HG02970 (cell line): Measurements from ENCODE around the gene CD300LD.
"Not testable (repeated sequence)": the region's sequence is repeated elsewhere in the genome, so short reads cannot be mapped to it uniquely, and the experiment has no call there.

Experiments
- ATAC-seq: cut with Tn5 transposase; IDR thresholded peaks from one replicate; pipeline ENCODE4 v1.9.1; 2021; ENCODE audit warnings: mild to moderate bottlenecking, moderate library complexity, moderate number of reproducible peaks; ENCODE audit not compliant: unreplicated experiment, low FRiP score

CD300LD gene

DNA sequence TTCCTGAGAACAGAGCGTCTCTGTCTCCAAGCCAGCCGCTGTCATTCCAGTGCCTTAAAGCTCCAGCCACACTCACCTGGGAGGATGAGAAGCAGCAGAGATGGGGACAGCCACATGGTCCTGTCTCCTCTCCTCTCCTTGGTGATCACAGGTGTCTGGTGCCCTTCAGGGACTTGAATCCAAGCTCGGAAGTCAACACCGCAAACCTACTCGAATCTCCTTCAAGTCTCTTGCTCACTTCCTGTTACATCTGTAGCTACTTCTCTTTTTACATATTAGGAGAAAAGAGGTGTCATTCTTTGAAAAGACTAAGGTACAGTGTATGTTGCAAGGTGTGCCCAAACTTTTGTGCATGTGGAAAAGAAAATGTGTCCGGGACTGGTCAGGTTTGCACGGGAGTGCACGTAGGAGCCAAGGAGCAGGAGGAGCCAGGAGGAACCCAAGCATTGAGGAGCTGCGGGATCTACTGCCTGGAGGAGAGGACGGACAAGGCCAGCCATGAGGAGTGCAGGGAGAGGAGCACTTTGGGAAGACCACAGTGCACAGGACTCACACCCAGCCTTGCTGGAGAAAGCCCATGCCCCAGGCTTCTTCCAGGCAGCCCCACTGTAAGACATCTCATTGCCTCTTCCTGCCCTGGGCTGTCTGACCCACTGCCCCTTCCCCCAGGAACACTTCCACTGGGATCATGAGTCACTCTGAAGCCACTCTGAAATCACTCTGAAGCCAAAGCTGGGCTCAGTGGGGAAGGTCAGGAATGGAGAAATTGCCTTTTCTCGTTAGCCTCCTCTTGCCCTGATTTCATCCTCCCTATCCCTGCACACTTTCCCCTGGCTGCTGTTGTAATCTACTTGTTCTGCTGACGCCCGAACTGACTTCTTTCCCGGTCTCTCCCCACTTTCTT is at the start of gene CD300LD:
TSS of gene CD300LD (minus strand) at position 197 of the 904 bp plus-strand sequence. CDS start at position 116, 81 bp downstream.
- ATAC-seq, result no peak

DNA sequence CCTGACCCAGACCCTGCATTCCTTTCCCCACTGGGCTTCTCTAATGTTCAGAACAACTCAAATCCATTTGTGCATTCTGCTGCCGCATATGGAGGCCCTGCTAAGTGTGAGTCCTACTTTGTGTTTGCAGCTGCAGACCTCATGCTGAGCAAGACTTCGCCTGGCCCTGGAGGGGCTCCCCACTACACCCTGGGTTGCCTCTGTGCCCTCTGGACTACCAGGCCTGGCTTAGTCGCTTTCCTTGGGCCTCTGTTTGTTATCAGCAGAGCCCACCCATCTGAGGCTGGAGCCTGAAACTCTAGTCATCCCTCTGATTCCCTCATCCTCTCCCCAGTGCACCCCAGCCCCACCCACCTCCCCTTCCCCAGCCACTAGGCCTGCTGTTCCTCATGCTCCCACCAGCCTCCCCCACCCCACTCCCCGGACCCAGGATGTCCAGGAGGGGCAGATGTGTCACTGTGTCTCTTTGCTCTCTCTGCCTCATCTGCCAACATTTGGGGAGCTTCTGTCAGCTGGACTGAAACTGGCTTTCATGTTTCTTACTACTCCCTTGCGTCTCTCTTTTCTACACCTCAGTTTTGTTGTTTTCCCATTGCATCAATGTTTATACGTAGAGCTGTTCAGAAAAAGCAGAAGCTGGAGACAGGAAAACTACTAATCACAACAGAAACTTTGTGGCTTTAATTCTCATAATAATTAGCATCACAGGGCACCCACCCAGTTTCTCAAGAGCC is 49.3 kb upstream of the CD300LD start:
- ATAC-seq, result no peak

DNA sequence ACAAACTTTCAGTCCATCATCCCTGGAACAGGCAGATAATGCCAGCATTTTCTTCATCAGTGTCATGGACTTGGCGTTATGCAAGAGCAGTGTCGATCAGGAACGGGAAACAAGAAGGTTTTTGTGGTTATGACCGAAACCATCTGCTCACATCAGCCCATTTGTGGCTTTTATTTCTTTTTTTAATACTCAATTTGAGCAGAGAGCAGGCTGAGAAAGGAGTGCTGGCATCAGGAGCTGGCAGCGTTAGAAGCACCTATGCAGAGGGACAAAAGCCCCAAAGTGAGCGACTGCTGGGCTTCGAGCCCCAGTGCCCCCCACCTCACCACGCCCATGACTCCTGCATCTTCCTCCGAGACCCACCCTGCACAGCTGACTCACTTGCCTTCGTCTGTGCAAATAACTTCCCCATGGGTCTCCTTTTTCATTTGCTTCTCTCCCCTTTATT is 47.6 kb upstream of the CD300LD start:
- no peak for ATAC-seq

DNA sequence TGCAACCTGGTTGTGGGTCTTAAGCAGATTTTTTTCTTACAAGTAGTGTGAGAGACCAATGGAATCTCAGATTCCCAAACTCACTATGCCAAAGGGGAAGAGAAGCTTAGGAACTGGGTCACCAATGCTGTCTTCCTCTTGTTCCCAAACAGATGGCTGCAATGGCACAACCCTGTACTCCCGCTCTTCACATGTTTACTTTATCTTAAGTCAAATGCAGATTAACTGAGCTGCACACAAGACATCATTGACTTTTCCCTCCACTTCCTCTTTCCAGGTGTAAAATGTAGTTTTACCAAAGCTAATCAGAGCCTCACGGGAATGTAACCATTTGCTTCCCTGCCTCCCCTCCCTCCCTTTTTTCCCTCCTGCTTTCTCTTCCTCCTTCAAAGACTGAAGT is 45.8 kb upstream of the CD300LD start:
- ATAC-seq, result no peak

DNA sequence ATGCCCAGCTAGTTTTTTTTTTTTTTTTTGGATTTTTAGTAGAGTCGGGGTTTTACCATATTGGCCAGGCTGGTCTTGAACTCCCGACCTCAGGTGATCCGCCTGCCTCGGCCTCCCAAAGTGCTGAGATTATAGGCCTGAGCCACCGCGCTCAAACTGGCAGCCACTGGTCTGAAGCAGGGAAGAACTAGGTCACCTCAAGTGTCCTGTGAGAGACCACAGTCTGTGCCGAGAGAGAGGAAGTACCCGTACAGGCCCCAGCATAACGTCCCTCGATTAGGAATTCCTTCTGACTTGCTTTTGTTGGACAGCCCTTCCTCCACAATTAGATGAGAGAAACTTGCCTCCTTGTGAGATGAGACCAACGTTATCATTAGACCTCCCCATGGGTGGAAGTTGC is 45.2 kb upstream of the CD300LD start:
- ATAC-seq, result no peak

DNA sequence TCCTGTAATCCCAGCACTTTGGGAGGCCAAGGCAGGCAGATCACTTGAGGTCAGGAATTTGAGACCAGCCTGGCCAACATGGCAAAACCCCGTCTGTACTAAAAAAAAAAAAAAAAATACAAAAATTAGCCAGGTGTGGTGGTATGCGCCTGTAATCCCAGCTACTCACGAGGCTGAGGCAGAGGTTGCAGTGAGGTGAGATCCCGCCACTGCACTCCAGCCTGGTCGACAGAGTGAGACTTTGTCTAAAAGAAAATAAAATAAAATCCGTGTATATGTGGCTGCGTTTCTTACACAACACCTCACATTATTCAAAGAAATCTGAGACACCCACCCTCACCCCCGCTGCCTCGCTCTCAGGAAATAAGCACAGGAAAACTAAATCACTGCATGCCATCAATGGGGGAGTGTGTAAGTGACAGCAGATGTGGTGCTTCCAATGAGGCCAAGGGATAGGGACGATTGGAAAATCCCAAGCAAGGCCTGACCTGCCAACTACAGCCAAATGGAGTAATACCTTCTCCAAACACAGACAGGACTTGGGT is 44.5 kb upstream of the CD300LD start:
- not testable (repeated sequence) for ATAC-seq

DNA sequence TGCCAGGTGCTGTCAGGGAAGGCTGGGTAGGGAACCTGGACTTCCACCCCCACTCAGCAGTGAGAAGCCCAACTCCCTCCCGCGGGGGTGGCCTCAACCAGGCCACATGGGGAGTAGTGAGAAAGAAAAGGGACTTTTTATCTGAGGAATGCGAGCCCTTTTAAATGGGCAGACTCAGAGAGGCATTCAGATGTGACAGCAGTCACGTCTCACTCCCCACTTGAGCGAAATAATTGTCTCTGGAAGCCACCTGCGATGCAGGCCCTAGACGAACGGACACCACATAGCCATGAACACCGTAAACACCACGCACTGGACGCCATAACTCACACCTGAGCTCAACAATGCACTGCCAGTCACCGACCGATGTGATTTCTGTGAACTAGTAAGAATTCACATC is 43.3 kb upstream of the CD300LD start:
- ATAC-seq, result no peak

DNA sequence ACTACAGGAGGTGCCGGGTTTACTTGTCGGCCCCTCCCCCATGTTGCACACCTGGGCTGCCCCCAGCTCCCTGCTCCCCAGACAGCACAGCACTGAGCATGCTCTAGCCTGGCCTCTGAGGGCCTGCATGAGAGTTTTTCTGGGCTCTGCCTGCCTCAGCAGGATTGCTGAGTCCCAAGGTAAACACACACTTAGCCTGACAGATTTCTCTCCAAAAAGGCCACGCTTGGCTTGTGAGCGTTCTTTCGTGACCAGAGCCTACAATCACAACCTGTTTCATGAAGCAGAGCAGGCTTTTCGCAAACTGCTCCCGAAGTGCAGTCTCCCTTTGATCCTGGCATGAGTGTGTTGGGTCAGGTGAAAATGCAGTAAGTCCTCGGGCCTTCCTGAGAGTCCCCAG is 41.2 kb upstream of the CD300LD start:
- ATAC-seq, result no peak

DNA sequence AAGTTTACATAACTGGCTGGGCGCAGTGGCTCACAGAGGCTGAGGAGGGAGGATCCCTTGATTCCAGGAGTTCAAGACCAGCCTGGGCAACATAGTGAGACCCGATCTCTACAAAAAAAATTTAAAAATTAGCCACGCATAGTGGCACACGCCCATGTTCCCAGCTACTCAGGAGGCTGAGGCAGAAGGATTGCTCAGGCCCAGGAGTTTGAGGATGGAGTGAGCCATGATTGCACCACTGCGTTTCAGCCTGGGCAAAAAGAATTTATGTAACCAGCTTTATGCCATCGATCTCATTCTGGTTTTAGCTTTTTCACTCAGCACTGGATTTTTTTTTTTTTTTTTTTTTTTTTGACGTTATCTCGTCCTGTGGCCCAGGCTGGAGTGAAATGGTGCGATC is 40.5 kb upstream of the CD300LD start:
- no peak for ATAC-seq

DNA sequence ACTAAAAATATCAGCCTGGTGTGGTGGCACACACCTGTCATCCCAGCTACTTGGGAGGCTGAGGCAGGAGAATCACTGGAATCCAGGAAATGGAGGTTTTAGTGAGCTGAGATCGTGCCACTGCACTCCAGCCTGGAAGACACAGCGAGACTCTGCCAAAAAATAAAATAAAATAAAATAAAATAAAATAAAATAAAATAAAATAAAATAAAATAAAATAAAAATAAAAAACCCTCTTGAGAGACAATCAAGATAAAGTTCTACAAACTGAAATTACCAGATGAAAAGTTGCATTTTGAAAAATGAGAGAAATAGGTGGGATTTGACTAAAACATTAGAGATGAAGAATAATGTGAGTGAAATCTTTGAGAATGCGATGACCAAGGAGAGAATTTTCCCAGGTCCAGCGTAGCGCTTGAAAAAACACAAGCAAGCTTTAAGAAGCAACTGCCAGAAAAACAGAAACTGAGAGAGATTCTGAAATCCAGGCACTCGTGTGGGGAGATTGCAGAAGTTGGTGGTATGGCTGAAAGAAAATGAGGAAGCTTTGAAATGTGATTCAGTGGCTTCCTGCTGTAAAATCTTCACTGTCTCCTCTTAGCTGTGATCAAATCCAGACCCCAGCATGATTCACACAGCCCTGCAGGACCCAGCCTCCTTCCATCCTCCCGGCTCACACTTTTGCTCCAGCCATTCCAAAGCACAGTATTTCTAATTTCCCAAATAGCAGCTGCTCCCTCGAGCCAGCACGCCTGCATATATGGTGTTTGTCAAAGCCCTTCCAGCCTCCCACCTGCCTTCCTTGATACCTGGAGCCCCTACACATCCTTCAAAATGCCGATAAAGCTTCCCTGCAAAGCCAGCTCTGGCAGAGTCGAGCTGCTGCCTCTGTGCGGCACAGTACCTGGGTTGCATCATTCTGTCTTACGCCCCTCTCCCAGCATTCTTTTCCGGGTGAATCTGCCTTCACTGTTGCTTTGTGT is 39.7 kb upstream of the CD300LD start:
- ATAC-seq, result no peak

DNA sequence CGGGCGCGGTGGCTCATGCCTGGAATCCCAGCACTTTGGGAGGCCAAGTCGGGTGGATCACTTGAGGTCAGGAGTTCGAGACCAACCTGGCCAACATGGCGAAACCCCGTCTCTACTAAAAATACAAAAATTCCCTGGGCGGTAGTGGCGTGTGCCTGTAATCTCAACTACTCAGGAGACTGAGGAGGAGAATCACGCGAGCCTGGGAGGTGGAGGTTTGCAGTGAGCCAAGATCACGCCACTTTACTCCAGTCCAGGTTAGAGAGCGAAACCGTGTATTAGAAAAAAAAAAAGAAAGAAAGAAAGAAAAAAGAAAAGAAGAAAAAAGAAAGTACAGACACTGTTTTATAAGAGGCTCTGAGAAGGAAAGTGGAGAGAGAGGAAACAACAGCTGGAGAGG is 38.2 kb upstream of the CD300LD start:
- ATAC-seq, result not testable (repeated sequence)

DNA sequence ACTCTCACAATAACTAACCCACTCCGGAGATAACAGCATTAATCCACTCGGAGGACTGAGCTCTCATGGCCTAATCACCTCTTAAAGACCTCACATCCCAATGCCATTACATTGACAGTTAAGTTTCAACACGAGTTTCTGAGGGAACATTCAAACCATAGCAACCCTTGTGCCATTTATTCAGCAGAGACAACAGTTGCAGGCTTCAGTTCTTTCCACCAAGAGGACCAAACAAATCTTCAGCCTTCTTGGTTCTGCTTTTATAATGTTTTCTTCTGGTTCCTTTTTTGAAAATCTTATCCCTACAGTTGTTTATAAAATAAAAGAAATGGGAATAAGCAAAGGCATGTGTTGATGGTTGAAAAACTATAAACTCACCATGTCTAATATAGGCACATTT is 33.6 kb upstream of the CD300LD start:
- ATAC-seq, result no peak

DNA sequence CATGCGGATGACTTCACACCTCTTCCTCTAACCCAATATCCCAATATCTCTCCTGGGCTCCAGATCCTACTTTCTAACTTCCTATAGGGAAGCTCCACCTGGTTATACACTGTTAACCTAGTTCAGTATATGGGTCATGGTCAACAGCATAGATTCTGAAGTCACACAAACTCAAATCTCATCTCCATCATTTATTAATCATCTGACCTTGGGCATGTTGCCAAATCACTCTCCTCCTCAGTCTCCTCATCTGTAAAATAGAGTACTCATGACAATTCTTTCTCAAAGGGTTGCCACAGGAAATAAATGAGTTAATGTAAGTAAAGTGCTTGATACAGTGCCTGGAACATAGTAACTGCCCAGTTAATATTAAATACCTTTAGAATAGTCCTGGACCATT is 32.0 kb upstream of the CD300LD start:
- ATAC-seq, result no peak

DNA sequence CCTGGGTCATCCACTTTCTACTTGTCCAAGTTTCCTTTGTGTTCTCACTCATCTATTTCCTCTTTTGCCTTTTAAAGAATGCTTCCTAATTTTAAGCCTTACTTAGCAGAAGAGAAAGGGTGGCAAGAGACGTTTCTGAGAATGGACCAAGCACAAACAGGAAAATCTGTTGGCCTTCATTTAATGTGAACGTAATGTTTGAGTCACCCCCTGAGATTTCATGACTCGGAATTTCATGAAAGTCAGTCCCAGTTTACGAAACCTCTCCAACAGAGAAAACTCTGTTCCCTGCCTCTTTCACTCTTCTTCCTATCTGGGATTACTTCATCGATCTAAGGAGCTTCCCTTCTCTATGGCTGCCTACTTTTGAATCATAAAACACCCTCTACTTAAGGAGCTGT is 31.6 kb upstream of the CD300LD start, which contains the start of gene CD300E:
TSS of gene CD300E (minus strand) at position 46 of the 401 bp plus-strand sequence. CDS start 117 bp downstream, outside the sequence.
- ATAC-seq, result no peak

DNA sequence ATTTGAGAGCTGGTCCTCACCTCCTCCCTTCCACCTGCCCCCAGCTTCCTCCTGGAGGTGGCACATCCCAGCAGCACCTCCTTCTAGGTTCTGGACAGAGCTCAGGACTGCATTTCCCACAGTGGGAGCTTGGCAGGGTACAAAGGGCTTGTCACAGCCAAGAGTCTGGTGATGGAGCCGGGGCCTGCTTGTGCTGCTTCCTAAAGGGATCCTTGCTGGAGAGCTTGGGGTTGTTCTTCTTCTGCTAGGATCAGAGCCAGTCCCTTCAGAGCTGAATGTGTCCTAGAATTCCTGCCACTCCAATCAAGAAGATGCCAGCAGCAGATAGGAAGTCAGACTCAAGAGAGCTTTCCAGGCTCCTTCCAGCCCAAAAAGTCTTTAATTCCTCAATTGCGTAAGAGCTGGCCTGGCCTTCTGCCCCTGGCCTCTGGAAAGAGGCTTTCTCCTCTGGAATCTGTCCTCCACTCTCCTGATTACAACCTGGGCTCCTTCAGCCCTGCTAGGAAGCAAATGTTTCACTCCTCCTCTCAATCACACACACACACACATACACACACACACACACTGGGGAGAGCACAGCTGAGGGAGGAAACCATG is 27.1 kb upstream of the CD300LD start:
- ATAC-seq, result no peak

DNA sequence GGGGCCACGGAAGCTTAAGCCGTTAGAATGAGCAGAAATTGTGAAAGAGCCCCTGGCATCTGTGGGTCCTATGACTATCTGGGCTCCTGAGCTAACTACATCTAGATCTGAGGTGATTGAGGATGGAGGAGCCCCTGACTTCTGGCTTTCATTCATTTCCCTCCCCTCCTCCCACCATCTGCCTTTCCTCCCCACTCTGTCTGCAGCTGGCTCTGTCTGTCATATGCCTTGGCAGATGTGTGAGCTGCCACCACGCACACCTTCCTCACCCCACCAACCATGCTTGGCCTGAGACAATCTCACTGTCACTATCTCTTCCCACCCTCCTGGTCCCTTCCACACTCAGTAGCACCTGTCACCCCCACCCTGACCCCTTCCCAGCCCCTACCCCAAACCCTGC is 26.4 kb upstream of the CD300LD start:
- ATAC-seq, result no peak

DNA sequence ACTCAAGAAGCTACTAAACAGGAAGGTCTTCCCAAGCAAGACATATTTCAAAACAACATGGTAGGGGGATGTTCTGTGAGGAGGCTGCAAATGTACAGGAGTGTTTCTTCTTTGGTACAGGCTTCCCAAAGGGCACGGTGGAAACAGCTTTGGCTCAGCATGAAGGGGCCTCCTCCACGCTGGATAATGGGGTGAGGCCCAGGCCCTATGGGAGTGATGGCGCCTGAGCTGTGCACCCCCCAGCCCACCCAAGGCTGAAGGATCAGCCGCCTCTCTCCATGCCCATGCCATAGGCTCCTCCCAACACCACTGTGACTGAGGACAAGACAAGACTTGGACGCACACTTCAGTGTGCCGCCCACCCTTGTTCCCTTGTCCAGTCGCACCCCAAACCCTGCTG is 24.6 kb upstream of the CD300LD start:
- no peak for ATAC-seq

DNA sequence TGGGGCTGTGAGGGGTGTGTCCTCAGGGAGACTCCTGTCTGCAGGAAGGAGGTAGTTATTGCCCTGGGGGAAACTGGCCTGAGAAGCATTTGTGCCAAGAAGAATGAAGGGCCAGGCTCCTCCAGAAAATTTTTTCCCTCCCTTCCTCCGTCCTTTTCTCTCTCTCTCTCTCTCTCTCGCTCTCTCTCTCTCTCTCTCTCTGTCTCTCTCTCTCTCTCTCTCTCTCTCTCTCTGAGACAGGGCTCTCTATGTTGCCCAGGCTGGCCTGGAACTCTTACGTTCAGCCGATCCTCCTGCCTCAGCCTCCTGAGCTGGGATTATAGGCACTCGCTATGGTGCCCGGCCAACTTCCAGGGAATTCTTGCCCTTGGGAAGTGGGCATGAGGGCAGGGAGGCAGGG is 20.0 kb upstream of the CD300LD start:
- no peak for ATAC-seq

DNA sequence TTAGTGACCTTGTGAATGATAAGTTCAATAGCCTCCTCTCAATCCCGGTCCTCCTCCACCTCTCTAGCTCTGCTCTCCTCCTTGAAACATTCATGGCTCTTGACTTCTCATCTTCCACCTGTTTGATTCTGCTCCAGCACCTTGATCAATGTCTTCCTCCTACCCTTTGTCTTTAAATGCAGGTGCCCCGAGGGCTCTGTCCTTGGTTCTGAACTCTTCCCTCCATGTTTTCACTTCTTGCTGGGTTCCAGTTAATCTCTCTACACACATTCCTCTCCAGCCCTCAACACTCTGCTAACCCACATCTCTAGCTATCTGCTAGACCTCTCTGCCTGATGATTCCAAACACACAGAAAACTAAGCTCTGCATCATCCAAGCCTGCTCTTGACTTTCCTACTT is 18.0 kb upstream of the CD300LD start:
- no peak for ATAC-seq

DNA sequence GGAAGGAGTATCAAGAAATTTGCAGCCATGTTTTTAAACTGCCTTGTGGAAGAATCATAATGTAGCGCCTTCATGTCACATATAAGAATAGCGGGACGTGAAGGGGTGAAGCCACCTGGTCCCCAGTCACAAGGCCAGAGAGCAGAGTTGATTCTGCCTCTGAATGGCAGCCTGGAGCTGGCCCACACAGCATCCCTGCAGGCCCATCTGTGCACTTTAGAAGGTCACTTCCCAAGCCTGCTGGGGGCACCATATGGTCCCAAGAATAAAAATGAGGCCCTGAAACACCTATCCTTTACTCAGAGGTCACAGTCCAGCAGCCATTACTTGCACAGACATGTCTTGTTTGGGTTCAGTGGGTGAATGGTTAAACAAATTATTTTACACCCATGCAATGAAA is 16.4 kb upstream of the CD300LD start:
- ATAC-seq, result no peak
